DMS153 treated with DMSO at 0.1 percent for 48 hours (cell line): Measurements from ENCODE around the gene HES7.

Source experiments
- DNase-seq: peaks from one replicate; lab custom pipeline; 2025; ENCODE audit not compliant: unreplicated experiment; lab: John Stamatoyannopoulos, UW

The HES7 gene

DNA sequence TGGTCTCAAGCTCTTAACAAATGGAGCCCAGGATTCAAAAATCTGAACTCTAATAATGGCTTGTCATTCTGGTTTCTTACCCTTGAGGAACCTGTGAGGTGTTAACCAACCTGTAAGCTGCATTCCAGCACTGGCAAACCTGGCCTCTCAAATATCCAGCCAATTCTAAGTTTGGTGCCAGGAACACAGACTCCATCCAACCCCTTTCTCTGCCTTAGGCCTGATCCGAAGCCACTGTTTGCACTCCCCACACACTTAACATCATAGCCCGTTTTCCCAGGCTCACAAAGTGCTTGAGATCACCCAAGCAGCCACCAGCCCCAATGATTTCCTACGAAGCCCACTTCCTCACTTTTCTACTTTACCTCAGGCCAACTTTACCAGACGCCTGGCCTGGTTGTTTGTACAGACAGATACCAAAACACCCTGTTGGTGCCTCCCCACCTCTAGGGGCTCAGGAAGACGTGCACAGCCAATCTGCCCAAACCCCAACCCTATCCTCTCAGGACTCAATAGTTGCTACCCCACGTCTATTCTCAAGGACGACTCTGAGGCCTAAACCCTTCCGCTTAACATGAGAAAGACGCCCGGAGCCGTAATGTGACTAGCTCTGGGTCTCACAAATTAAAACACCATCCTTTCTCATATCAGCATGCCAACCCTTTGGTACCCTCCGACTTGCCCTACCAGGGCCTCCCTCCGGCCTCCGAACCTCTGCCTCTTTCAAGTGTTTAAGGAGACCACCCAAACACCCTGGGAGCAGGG lies 31.5 kb upstream of the HES7 start:
- no peak for DNase-seq

DNA sequence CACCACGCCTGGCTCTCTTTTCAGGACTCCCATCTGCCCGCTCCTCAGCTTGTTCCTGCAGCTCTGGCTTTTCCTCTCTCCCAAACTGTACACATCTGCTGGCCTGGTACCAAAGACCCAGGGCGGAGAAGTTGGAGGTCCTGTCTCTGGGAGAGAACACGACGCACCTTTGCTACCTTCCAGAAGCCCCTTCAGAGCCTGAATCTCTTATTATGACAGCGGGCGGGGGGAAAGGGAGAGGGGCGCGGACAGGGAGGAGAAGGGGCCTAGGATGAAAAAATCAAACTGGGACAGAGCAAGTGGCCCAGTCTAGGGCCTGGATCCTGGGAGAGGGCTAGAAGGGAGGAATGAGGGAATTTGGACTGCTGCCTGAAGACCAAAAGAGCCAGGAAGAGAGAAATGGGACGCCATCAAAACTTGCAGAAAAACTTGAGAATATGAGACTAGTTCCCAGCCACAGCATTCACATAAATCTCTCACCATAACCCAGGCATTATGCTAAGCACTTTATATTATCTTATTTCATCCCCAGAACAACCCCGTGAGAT lies 30.8 kb upstream of the HES7 start:
- no peak for DNase-seq

DNA sequence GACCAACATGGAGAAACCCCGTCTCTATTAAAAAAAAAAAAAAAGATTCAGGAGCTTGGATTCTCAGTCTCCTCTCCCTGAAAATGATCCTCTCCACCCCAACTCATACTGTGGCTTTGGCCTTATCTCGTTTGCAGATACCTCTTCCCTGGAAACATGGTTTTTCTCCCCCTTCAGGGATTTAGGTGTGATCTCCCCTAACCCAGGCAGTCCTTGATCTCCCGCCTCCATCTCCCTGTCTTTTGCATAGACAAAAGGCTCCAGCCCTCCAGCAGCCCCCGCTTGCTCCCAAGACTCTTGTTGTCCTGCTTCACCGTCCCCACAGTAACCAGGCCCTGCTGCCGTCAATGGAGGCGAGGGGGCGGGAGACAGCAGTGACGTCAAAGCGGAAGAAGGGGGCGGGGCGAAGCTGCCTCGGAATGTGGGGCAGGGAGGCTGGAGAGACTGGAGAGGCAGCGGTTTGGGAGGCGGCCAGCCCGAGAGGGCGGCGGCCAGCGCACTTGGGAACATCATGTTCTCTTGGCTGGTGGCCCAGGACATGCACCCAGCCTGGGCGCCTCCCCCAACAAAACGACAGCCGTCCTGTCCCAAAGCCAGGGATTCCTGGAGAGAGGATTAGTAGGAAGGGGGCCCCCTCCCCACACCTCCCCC lies 30.2 kb upstream of the HES7 start:
- no peak for DNase-seq

DNA sequence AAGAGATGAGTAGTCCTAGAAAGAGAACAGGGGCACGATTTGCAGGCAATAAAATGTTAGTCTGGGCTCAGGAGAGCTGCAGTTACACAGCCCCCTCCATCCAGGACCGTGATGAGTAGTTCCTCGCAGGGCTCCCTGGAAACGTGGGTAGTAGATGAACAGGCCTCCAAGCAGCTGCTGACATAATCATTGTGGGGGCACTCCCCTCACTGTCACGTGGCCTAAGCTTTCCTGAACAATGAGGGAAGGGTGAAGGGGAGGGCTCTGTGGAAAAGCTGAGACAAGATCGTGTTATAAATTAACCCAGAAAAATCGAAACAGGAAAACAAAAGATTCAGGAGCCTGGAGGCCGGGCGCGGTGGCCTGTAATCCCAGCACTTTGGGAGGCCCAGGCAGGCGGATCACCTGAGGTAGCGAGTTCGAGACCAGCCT lies 29.6 kb upstream of the HES7 start:
- no peak for DNase-seq

DNA sequence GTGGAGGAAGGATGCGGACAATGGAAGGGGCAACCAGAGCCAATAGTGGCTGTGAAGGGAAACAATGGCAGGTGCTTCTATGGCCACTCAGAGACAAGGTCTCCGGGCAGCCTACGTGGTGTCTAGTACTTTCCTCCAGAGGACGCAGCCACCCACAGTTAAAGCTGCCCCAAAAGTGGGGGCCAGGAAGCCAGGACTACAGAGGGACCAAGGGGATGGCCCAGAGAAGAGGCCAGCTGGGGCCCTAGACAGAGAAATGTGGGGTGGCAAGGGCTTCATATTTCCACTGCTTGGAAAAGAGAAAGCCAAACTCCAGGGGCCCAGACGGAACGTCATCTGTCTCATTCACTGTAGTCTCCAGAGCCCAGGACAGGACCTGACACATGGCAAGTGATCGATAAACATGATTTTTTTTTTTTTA lies 29.1 kb upstream of the HES7 start:
- DNase-seq = no peak

DNA sequence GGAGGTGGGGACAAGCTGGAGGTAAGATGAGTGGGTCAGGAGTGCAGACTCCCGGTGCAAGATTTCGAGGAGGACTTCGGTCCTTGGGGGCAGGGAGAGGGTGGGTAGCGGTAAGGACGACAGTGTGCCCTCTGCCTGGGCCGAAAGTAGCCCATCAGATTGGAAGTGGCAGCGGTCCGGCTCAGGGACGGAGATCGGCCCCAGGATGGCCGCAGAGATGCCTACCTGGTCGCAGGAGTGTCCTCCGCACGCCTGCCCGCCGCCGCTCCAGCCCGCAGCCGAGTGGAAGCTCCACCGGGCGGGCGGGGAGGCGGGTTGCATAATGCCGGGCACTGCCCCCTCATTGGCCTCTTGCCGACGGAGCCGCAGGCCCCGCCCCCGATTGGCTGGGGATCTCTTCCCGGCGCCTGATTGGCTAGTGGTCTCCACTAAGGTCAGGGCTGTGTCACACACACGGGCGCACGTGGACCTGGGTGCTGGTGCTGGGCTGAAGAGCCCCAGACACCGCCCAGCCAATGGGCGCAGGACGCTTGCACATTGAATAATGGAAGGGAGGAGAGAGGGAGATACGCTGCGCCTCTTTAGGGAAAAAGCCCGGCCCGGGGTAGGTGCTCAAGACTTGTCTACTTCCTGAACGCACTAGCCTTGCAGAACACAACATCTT lies 28.3 kb upstream of the HES7 start, which contains the start of gene PER1:
TSS of gene PER1 (minus strand) at position 293 of the 664 bp plus-strand sequence. CDS start 1,698 bp downstream, outside the sequence.
- peak; percentile 29 for DNase-seq

DNA sequence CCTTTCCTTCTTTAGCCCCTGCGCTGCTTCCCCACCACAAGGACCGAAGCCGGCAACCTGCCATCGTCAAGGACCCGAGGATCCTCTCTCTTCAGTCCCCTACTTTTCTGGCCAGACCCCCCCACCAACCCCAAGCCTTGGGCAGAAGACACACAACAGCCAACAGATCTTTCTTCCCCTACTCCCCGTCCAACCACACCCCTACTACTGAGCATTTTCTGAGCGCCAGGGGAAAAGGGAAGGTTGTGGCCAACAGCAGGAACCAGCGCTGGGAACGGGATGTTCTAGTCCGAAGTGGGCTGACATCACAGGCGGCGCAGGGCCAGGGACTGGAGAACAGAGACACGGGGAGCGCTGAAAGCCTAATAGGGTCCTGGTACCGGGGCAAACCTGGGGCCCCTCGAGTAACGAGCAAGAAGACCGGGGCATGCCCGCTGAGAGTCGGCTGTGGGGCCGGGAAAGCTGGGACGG lies 27.8 kb upstream of the HES7 start:
- no peak for DNase-seq

DNA sequence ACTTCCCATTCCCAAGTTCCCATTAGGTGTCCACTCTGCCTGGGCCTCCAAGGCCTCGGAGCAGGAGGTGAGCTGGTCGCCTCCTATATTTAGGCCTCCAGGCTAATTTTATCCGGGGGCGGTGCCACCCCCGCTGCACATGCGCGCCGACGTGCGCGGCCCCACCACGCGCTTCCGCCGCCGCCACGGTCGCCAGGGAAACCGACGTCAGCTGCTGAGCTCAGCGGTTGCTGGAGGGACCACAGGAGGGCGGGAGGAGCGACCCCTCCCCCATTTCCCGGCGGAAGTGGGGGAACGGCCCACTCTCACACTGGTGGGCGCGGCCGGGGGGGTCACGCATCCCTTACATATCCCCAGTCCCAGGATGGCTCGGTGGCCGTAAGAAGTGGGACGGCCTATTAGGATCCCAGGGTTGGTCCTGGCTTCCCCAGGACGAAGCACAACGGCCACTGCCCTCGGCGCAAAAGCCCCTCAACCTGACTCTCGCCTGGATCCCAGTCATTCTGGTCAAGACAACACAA lies 27.3 kb upstream of the HES7 start:
- DNase-seq = no peak

DNA sequence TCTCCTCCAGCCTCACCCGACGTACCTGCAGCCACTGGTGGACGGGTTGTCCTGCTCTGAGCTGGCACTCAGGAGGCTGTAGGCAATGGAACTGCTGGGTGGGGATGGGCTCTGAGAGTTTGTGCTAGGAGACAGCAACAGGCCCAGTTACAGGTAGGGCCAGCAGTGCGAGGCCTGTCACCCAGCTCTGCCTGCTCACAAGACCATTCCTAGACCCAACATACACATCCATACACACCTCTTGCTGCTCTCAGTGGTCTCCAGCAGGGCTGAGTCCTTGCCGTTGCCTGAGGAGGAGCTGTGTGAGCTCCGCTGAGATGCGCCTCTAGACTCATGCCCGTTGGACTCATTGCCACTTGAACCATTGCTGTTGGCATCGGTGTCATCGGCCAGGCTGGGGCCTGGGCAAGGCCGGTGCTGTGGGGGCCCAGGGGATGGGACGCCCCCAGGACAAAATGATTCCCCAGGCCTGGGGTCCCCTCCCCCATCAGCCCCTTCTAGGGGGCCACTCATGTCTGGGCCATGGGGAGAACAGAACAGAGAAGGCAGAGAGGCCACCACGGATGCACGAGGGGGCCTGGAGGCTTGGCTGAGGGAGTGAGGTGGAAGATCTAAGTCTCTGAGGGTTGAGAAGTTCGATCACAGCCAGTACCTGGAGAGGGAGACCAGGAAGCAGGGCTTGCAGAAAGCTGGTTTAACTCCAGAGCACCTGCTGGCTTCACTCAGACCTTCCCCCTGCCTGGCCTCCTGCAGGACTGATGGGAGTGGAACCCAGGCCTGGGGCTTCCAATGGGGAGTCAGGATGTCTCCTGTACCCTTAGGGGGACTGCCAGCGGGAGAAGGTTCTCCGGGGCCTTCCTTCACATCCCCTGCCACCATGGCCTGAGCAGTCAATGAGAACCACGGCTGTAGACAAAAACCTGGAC lies 26.6 kb upstream of the HES7 start:
- DNase-seq = no peak

DNA sequence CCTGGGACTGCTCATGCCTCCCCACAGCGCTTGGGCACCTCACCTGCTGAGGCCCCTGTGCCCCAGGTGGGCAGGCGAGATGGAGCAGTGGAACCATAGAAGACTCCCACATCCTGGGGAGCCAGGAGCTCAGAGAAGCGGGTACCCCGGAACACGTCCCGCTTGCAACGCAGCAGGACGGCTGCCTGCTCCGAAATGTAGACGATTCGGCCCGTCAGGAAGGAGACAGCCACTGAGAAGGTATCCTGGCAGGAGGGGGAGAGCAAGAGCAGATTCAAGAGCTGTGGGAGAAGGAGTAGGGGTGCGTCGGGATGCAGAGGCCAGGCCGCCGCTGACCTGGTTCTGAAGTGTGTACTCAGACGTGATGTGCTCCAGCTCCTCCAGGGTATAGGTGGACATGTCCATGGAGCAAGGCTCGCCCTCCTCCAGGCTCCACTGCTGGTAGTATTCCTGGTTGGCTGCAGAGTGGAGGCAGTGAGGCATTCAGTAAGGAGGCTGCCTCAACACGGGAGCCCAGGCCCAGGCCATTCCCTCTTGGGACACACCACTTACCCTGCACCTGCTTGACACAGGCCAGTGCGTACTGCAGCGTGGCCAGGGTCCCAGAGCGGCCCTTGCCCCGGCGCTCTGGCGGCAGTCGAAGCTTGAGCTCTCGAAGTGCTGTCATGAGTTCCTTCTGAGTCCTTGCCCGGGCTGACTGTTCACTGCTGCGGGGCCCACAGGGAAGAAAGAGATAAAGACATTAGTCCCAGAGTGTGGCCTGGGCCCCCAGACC lies 25.7 kb upstream of the HES7 start:
- DNase-seq = no peak

DNA sequence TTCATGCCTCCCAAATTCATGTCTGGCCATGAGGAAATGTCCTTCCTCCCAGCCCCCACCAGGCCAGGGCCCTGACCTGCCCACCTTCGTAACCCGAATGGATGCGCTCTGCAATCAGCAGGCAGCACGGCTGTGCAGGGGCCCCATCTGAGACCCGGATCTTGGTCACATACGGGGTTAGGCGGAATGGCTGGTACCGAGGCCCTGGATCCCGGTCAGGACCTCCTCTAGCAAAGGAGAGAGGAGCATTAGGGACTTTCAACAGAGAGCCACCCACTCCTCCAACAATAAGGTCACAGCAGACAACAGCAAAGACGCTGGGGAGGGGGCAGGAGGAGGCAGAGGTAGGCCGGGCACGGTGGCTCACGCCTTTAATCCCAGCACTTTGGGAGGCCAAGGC lies 24.7 kb upstream of the HES7 start:
- no peak for DNase-seq

DNA sequence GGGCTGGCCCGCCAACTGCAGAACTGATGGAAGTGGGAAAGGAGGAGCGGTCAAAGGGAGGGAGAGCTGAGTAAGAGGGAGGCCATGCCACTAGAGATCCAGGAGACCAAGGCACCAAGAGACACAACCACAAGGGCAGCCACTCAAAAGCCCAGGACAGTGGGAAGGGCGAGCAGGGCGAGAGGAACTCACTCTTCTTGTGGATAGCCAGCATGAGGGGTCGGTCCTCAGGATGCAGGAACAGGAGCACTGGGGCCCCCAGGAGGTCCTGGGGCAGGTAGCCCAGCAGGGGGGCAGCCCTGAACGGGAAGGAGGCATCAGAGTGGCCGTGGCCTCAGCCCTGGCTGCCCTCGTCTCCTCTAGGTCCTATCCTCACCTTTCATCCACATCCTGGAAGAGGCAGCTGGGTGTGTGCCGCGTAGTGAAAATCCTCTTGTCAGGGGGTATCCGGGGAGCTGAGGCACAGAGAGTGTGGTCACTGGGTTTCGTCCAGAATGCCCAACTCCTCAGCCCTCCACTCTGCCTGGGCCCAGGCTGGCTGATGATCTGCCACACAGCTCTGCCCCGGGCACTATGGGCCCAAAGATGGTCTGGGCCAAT lies 24.0 kb upstream of the HES7 start:
- no peak for DNase-seq

DNA sequence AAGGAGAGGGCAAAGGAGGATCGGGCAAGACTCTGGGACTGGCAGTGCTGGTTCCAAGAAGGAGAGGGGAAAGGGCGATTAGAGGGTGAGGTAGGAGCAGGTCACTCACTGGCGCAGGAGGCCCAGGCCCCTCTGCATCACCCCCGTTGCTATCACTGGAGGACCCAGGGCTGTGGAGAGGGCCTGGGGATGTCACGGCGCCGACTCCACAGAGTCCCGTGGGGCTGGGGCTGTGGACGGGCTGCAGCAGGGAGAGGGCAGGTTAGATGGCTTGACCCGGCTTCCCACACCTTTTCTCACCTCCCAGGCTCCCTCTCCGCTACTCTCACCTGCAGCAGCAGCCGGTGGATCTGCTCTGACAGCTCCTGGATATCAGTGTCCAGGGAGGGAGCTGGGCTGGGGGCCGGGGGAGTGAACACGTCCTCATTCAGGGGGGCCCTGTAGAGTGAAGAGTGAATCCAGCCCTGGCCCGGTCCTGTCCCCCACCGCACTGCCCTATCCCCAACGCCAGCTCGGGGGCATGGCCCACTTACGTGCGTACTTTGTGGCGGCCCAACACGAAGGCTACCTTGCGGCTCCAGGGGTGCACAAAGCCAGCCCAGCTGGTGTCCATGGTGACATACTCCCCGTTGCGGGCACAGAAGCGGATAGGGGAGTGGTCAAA lies 23.4 kb upstream of the HES7 start:
- DNase-seq = no peak

DNA sequence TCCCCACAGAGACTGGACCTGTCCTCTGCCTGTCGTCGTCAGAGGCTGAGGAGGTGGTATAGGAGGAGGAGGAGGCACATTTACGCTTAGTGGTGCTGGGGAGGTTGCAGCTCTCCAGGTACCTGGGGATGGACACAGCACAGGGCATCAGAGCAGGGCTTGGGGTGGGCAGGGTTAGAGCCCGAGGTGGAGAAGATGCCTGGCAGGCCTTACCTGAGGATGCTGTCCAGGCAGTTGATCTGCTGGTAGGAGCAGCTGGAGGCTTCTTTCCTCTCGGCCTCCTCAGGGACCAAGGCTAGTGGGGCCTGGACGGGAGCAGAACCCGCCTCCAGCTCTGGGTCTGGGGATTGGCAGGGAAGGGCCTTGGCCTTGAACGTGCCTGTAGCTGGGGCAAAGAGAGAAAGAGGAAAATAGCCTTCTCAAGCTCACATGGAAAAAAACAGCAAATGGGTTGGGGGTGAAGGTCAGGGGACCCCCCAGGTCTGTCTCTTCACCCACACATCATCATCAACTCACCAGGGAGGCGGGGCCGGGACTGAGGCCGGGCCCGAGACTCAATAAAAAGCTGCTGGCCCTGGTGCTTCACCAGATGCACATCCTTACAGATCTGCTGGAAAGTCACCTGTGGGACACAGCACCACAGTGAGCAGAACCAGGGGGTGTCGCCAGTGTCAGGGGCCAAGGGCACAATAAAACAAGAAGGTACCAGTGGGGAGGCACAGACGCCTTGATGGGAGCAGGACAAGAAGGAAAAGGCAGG lies 22.7 kb upstream of the HES7 start:
- DNase-seq = no peak

DNA sequence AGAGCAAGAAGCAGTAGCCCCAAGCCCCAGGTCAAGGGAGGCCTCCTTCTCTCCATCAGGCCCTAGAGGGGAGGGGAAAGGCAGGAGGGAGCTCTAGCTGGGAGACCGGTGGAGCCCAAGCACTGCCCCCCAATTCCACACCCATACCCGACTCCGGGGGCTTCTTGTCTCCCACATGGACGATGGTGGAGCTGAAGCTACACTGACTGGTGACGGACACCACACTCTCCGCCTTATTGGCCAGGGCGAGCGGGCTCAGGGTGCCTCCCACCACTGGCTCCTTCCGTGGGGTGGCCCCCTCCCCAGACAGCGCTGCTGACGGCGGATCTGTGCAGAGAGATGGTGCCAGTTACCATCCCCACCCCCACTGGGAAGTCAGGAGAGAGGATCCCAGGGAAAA lies 21.9 kb upstream of the HES7 start:
- DNase-seq = no peak

DNA sequence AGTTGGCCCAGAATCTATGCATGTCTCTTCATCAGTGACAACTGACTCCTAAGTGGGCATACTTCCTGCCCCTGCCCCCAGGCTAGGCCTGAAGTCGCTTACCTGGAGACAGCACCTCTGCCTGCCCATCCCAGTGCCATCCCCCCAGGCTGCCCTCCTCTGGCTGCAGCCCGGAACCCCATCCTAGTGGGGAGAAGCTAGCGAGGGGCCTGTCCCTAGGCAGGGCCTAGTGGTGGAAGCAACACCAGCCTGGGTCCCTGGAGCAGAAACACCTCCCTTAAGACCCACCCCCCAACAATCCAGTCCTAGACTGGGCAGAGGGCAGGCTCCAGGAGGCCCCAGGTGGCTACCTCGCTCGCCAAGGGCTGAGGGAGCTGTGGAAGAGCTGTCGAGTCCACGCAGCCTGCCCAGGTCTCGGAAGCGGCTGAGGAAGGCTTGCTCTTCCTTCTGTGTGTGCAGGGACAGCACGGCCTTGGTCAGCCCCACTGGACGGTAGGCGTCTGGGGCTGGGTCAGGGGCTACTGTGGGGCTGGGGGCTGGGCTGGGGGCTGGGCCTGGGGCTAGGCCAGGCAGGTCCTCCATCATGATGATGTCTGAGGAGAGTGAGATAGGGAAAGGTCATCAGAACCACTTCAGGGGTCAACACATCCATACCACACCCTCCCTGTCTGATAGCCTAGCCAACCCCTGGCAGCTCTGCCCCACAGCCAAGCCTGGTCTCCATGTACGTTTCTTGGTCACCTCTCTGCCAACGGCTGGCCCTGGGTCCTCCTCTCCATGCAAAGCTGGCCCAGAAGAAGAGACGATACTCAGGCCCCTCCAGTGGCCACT lies 20.7 kb upstream of the HES7 start:
- no peak for DNase-seq
